Karpas-422 (cell line): Measurements from ENCODE around the gene NEURL1. TPM values are rescaled to one million over a fixed set of nuclear protein-coding genes. Genes with fewer than 3 reads are reported as not detected.

Experiments used
- DNase-seq: peaks from one replicate; pipeline ENCODE4 v3.0.0-alpha.2; 2015
- H2AFZ ChIP-seq: fragments of 200-600 bp; sonication (generic); 2 replicates; pipeline ENCODE4 v1.6.1; 2014; ENCODE audit warnings: antibody characterized with exemption, low read length, mixed read lengths
- H3K27ac ChIP-seq: fragments of 200-600 bp; sonication (generic); 2 replicates; pipeline ENCODE4 v1.5.1; 2014; ENCODE audit warnings: mild to moderate bottlenecking, low read length, moderate library complexity
- H3K27me3 ChIP-seq: fragments of 200-600 bp; sonication (generic); 2 replicates; pipeline ENCODE4 v1.6.1; 2014; ENCODE audit warnings: low read length, mixed read lengths
- H3K36me3 ChIP-seq: fragments of 200-600 bp; sonication (generic); 2 replicates; pipeline ENCODE4 v1.6.1; 2014; ENCODE audit warnings: low read length, mixed read lengths; ENCODE audit not compliant: insufficient read depth
- H3K4me1 ChIP-seq: fragments of 200-600 bp; sonication (generic); 2 replicates; pipeline ENCODE4 v1.6.1; 2014; ENCODE audit warnings: mild to moderate bottlenecking, low read length, mixed read lengths
- H3K4me2 ChIP-seq: fragments of 200-600 bp; sonication (generic); 2 replicates; pipeline ENCODE4 v1.6.1; 2014; ENCODE audit warnings: low read length, low read depth, mild to moderate bottlenecking; ENCODE audit not compliant: poor library complexity, severe bottlenecking
- H3K4me3 ChIP-seq: fragments of 200-600 bp; sonication (generic); 2 replicates; pipeline ENCODE4 v1.5.1; 2014; ENCODE audit warnings: mild to moderate bottlenecking, antibody characterized with exemption, low read length, mixed read lengths
- H3K79me2 ChIP-seq: fragments of 200-600 bp; sonication (generic); 2 replicates; pipeline ENCODE4 v1.6.1; 2014; ENCODE audit warnings: mild to moderate bottlenecking, low read length, mixed read lengths
- H3K9ac ChIP-seq: fragments of 200-600 bp; sonication (generic); 2 replicates; pipeline ENCODE4 v1.6.0; 2014; ENCODE audit warnings: low read length
- H3K9me2 ChIP-seq: fragments of 200-600 bp; sonication (generic), shearing (Covaris generic); replicated peaks from 2 replicates; pipeline ENCODE4 v1.6.0; 2014; ENCODE audit warnings: mild to moderate bottlenecking, low read length, moderate library complexity; ENCODE audit not compliant: insufficient read depth
- H3K9me3 ChIP-seq: fragments of 300-700, 200-600 bp; sonication (generic); 2 replicates; pipeline ENCODE4 v1.6.1; 2014; ENCODE audit warnings: low read length, mixed read lengths
- H4K20me1 ChIP-seq: fragments of 200-600 bp; sonication (generic); 2 replicates; pipeline ENCODE4 v1.6.1; 2014; ENCODE audit warnings: mild to moderate bottlenecking, antibody characterized with exemption, low read length, low read depth; ENCODE audit not compliant: insufficient read depth
- total RNA-seq: library from RNA; depleted of rRNA; stranded (reverse); fragments of >200 nt; shearing (Covaris generic); gene quantifications from 2 replicates; pipeline ENCODE4 v1.2.3, GENCODE V29; 2014; ENCODE audit warnings: low replicate concordance

Gene NEURL1
- total RNA-seq, 1 experiment from 2014 or later = not detected

GRCh38 chr10:103552856-103553742 is 59.6 kb downstream of the NEURL1 start:
- Histone ChIP-seq H3K4me2 (no peak overlapping the region), H4K20me1 (peaks cover 6% of the 10 kb centered on the region; the same call in 1 of the 2 replicates), H2AFZ (no peak overlapping the region), H3K27me3 (no peaks in the 10 kb centered on the region), H3K9me2 (no peaks in the 10 kb centered on the region), H3K36me3 (no peaks in the 10 kb centered on the region), H3K27ac (no peak overlapping the region), H3K9ac (no peak overlapping the region), H3K4me1 (peaks cover 37% of the 10 kb centered on the region), H3K4me3 (no peak overlapping the region), H3K79me2 (no peaks in the 10 kb centered on the region), H3K9me3 (no peaks in the 10 kb centered on the region)
- DNase-seq = no peak

GRCh38 chr10:103553743-103554487 is 60.4 kb downstream of the NEURL1 start:
- no peak for DNase-seq
- H3K4me3 ChIP-seq = no peak overlapping the region
- H3K9me2 ChIP-seq = no peaks in the 10 kb centered on the region
- H3K9ac ChIP-seq = no peak overlapping the region
- no peak overlapping the region for H2AFZ ChIP-seq
- no peak overlapping the region for H3K27ac ChIP-seq
- no peaks in the 10 kb centered on the region for H3K79me2 ChIP-seq
- H3K27me3 ChIP-seq = no peaks in the 10 kb centered on the region
- H3K4me1 ChIP-seq = peaks cover 29% of the 10 kb centered on the region
- H3K4me2 ChIP-seq = no peak overlapping the region
- H3K36me3 ChIP-seq = no peaks in the 10 kb centered on the region
- H4K20me1 ChIP-seq = peaks cover 6% of the 10 kb centered on the region; the same call in 1 of the 2 replicates
- H3K9me3 ChIP-seq = no peaks in the 10 kb centered on the region

- Histone ChIP-seq H3K9me2 (no peaks in the 10 kb centered on the region), H3K4me2 (peak overlapping the region; percentile 48), H3K4me1 (peaks cover 21% of the 10 kb centered on the region), H3K79me2 (no peaks in the 10 kb centered on the region), H3K4me3 (peak overlapping the region; percentile 38; the same call in 1 of the 2 replicates), H3K9me3 (no peaks in the 10 kb centered on the region), H3K9ac (0 out of 2 replicates have a peak overlapping the region, but pooled peaks have one; percentile 13), H3K36me3 (no peaks in the 10 kb centered on the region), H3K27ac (no peak overlapping the region), H2AFZ (no peak overlapping the region), H4K20me1 (peaks cover 6% of the 10 kb centered on the region; the same call in 1 of the 2 replicates), H3K27me3 (no peaks in the 10 kb centered on the region)
- DNase-seq = peak; percentile 51
These were observed 61.2 kb downstream of the NEURL1 start for GRCh38 chr10:103554488-103555324.

- Histone ChIP-seq H3K79me2 (no peaks in the 10 kb centered on the region), H3K27ac (no peak overlapping the region), H3K9me3 (no peaks in the 10 kb centered on the region), H3K9ac (0 out of 2 replicates have a peak overlapping the region, but pooled peaks have one; percentile 13), H3K27me3 (no peaks in the 10 kb centered on the region), H4K20me1 (peaks cover 6% of the 10 kb centered on the region; the same call in 1 of the 2 replicates), H2AFZ (no peak overlapping the region), H3K9me2 (no peaks in the 10 kb centered on the region), H3K4me1 (peaks cover 16% of the 10 kb centered on the region), H3K4me3 (peak overlapping the region; percentile 38), H3K4me2 (peak overlapping the region; percentile 48), H3K36me3 (no peaks in the 10 kb centered on the region)
- DNase-seq = no peak
These were observed 61.8 kb downstream of the NEURL1 start for GRCh38 chr10:103555325-103555649.

GRCh38 chr10:103555712-103556111 is 62.2 kb downstream of the NEURL1 start:
- no peak overlapping the region for H3K9ac ChIP-seq
- peak overlapping the region; percentile 48 for H3K4me2 ChIP-seq
- H4K20me1 ChIP-seq = peaks cover 6% of the 10 kb centered on the region; the same call in 1 of the 2 replicates
- DNase-seq = no peak
- no peak overlapping the region for H3K27ac ChIP-seq
- H3K79me2 ChIP-seq = no peaks in the 10 kb centered on the region
- no peaks in the 10 kb centered on the region for H3K9me3 ChIP-seq
- no peaks in the 10 kb centered on the region for H3K36me3 ChIP-seq
- peak overlapping the region; percentile 38; the same call in 1 of the 2 replicates for H3K4me3 ChIP-seq
- H3K27me3 ChIP-seq = no peaks in the 10 kb centered on the region
- peaks cover 11% of the 10 kb centered on the region for H3K4me1 ChIP-seq
- no peaks in the 10 kb centered on the region for H3K9me2 ChIP-seq
- no peak overlapping the region for H2AFZ ChIP-seq

GRCh38 chr10:103556383-103557007 is 63.0 kb downstream of the NEURL1 start:
- Histone ChIP-seq H3K9ac (no peak overlapping the region), H3K4me1 (peaks cover 11% of the 10 kb centered on the region), H3K4me3 (no peak overlapping the region), H3K9me2 (no peaks in the 10 kb centered on the region), H4K20me1 (peaks cover 6% of the 10 kb centered on the region; the same call in 1 of the 2 replicates), H3K27me3 (no peaks in the 10 kb centered on the region), H3K27ac (no peak overlapping the region), H3K79me2 (no peaks in the 10 kb centered on the region), H3K9me3 (no peaks in the 10 kb centered on the region), H2AFZ (no peak overlapping the region), H3K36me3 (no peaks in the 10 kb centered on the region), H3K4me2 (no peak overlapping the region)
- no peak for DNase-seq

GRCh38 chr10:103557455-103557854 is 64.0 kb downstream of the NEURL1 start:
- H4K20me1 ChIP-seq = peaks cover 6% of the 10 kb centered on the region; the same call in 1 of the 2 replicates
- H3K27me3 ChIP-seq = no peaks in the 10 kb centered on the region
- H3K36me3 ChIP-seq = no peaks in the 10 kb centered on the region
- no peaks in the 10 kb centered on the region for H3K9me2 ChIP-seq
- H3K4me1 ChIP-seq = peaks cover 11% of the 10 kb centered on the region
- H3K4me3 ChIP-seq = no peak overlapping the region
- H3K9ac ChIP-seq = no peak overlapping the region
- DNase-seq = no peak
- H3K27ac ChIP-seq = no peak overlapping the region
- no peaks in the 10 kb centered on the region for H3K9me3 ChIP-seq
- H2AFZ ChIP-seq = no peak overlapping the region
- H3K4me2 ChIP-seq = no peak overlapping the region
- H3K79me2 ChIP-seq = no peaks in the 10 kb centered on the region
